Measurements from ENCODE around the gene TMED9.

DNA sequence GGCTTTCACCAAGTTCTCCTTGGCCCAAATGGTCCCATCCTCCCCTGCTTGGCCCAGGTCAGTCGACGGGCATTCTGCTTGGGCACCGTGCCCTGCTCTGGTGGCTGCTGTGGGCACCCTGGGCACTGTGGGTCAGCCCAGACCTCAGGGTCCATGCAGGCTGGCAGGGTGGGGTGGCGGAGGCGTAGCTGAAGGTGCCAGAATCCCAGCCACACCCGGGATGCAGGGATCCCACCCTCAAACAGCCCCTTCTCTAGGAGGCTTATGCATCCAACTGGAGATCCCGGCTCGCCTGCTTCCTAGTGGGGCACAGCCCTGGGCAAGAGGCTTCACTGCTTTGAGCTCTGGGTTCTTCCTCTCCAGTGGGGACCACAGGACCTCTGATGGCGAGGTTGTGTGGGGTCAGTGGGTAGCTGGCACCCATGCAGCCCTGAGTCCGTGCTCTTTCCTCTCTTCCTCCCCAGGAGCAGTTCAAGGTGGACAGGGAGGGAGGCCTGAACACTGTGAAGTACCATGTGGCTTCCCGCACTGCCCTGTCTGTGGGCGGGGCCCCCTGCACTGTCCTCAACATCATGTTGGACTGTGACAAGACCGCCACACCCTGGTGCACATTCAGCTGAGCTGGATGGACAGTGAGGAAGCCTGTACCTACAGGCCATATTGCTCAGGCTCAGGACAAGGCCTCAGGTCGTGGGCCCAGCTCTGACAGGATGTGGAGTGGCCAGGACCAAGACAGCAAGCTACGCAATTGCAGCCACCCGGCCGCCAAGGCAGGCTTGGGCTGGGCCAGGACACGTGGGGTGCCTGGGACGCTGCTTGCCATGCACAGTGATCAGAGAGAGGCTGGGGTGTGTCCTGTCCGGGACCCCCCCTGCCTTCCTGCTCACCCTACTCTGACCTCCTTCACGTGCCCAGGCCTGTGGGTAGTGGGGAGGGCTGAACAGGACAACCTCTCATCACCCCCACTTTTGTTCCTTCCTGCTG, 17.4 kb downstream of the TMED9 start:
- TF ChIP-seq POLR2A (IDR thresholded peaks at IDR 0.05), result no peak
- TF ChIP-seq, protein P1, sequence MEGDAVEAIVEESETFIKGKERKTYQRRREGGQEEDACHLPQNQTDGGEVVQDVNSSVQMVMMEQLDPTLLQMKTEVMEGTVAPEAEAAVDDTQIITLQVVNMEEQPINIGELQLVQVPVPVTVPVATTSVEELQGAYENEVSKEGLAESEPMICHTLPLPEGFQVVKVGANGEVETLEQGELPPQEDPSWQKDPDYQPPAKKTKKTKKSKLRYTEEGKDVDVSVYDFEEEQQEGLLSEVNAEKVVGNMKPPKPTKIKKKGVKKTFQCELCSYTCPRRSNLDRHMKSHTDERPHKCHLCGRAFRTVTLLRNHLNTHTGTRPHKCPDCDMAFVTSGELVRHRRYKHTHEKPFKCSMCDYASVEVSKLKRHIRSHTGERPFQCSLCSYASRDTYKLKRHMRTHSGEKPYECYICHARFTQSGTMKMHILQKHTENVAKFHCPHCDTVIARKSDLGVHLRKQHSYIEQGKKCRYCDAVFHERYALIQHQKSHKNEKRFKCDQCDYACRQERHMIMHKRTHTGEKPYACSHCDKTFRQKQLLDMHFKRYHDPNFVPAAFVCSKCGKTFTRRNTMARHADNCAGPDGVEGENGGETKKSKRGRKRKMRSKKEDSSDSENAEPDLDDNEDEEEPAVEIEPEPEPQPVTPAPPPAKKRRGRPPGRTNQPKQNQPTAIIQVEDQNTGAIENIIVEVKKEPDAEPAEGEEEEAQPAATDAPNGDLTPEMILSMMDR (IDR thresholded peaks at IDR 0.05), result no peak

Measured in heart left ventricle (tissue), 13 donors.